ENCODE data around the gene STAG2.

STAG2 gene

DNA sequence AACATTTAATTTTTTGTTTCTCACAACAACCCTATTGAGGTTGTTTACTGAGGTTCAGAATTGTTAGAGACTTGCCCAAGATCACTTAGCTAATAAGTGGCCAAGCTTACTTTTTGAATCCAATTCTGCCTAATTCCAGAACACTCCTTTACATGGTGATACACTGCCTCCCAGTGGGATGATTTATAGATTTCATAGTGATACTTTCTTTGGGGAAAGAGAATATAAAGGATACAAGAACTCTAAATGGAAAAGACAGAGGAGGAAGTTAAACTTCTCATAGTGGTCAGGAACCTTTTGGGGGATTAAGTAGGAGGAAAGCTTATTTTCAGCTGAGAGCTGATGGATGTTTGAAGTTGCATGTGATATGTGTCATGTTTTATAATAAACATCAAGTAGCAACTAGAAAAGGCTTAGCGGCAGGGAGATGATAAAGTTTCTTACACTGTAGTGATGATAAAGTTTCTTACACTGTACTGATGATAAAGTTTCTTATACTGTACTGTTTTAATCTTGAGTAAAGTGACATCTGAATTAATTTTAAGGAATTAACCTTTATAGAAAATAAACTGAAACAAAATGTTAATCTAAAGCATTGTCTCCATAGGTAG is 15.3 kb downstream of the STAG2 start:
- no peak for DNase-seq

DNA sequence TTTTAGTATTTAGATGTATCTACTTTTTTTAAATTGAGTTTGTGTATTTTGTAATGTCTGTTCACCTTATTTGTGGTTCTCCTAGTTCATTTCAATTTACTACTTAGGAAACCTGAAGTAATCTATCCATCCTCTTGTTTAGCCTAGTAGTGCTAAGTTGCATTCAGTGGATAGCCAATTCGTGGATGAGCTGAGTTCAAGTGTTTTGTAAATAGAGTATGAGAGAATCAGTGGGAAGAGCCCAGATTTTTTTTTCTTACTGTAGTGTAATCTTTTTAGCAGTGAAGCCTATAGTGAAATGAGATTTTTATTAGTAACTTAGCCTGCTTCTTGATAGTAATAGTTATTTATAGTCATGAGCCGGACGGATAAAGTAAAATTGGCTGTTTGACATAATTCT is 21.7 kb downstream of the STAG2 start:
- DNase-seq: no peak

DNA sequence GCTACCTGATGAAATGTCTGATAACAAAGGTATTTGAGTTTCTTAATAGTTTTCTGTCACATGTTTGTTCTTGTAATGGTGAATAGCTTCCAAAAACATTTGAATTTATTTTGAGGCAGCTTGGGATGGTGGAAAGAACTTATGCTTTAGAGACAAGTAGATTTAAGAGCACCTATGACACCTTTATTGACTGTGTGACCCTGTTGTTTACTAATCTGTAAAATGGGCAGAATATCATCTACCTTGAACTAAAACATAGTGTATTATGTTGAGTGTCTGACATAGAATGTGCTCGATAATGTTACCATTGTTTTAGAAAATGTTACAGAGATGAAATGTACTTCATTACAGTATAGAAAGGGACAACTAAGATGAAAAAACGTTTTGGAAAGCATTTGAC is 24.9 kb downstream of the STAG2 start:
- DNase-seq: no peak

GRCh38 chrX:123988423-123989111 is 27.1 kb downstream of the STAG2 start:
- no peak for DNase-seq

DNA sequence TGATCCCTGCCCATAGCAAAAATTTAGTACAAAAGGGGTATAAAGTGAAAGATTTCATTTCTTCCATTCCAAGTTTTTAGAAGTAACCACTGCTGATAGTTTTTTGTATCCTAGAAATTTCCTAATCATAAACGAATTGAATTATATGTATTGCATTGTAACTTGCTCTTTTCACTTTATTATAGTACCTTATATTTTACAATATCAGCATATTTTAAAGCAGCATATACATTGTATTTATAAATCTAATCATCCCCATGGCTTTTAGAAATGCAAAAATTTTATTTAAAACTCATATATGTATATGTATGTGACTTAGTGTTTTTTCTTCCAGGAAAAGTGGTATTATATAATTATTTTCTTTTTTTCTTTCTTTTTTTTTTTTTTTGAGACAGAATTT is 27.7 kb downstream of the STAG2 start:
- DNase-seq: no peak

DNA sequence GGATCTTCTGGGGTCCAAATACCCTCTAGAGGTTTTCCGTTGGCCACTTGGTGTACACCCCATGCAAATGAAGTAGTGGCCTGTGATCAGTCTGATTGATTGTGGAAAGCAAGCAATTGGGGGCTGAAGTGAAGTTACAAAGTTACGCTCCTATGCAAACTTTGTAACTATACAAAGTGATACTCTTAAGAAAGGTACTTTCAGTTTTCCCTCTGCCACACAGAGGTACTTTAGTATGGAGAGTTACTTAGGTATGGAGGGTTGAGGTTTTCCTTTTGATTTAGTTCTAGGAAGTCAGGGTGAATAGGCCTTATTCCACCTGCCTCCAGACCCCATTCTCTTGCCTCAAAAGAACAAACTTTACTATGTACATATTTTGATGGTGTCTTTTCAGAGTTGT is 28.7 kb downstream of the STAG2 start:
- no peak for DNase-seq

DNA sequence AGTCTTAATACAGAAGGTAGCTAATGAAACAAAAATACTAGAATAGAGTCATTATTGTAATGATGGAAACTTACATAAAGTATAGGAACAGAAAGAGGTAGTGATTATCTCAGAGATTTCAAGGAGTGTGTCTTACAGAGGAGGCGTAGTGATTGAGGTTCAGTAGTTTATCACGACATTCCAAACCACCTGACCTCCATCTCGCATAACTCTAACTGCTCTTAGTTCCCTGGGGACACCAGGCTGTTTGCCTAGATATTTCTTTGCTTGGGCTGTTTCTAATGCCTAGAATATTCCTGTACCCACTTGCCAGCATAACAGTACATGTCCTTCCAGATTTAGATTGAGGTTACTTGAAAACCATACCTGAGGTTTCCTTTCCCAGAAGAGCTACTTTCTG is 29.1 kb downstream of the STAG2 start:
- DNase-seq: no peak

- DNase-seq: no peak
Observed at GRCh38 chrX:123993326-123993725, 31.8 kb downstream of the STAG2 start.

GRCh38 chrX:123993904-123994635 is 32.6 kb downstream of the STAG2 start:
- no peak for DNase-seq

DNA sequence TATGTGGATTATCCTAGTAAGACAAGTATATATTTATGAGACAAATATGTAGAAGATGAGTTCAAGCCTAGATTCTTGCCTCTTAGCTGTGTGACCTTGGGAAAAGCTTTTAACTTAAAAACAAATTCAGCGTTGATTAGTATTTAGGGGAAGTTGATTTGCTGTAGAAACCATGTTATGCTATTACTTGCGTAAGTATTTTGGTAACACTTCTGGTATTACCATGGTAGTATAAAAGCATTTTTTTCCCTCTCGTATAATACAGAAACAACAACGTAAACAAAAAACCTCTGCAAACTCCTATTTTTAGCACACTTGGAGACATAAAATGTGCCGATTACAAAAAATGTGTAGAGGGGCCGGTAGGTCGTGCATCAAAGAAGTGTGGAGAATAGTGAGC is 33.2 kb downstream of the STAG2 start:
- no peak for DNase-seq

DNA sequence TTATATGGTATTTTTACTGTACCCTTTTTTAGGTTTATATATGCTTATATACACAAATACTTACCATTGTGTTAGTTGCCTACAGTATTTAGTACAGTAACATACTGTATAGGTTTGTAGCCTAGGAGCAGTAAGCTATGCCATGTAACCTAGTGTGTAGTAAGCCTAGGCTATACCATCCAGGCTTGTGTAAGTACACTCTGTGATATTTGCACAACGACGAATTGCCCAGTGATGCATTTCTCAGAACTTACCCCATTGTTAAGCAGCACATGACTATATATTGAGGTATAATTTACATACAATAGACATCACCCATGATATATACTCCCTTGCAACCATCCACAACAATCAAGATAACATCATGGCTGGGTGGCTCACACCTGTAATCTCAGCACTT is 40.1 kb downstream of the STAG2 start:
- no peak for DNase-seq

DNA sequence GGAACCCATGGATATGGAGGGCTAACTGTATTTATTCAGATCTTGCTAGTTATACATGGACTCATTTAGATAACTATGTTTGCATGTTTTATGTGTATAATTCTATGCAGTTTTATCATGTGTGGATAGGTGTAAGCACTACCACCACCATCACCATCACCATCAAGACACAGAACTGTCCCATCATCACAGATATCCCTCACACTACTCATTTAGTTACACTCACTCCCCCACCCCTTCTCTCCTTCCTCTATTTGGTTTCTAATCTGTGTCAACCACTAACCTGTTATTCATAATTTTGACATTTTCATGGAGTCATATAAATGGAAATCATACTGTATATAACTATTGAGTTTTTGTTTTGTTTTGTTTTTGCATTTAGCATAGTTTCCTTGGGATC is 43.7 kb downstream of the STAG2 start:
- DNase-seq: no peak

DNA sequence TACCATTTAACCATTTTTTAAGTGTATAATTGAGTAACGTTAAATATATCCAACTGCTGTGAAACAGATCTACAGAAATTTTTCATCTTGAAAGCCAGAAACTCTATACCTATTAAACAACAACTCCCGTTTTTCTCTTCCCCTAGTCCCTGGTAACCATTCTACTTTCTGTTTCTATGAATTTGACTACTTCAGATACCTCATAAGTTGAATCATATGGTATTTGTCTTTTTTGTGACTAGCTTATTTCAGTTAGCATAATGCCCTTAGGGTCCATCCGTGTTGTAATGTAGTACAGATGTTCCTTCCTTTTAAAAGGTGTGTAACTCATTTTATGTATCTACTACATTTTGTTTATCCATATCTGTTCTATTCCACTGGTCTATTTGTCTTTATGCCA is 48.7 kb downstream of the STAG2 start:
- no peak for DNase-seq

- no peak for DNase-seq
Observed at GRCh38 chrX:124010566-124010965, 49.1 kb downstream of the STAG2 start.

- DNase-seq: no peak
Observed at GRCh38 chrX:124015721-124016120, 54.2 kb downstream of the STAG2 start.

GRCh38 chrX:124016825-124017224 is 55.3 kb downstream of the STAG2 start:
- DNase-seq: no peak

GRCh38 chrX:124018023-124018422 is 56.5 kb downstream of the STAG2 start:
- DNase-seq: no peak

- DNase-seq: no peak
Observed at GRCh38 chrX:124023838-124024238, 62.3 kb downstream of the STAG2 start.

DNA sequence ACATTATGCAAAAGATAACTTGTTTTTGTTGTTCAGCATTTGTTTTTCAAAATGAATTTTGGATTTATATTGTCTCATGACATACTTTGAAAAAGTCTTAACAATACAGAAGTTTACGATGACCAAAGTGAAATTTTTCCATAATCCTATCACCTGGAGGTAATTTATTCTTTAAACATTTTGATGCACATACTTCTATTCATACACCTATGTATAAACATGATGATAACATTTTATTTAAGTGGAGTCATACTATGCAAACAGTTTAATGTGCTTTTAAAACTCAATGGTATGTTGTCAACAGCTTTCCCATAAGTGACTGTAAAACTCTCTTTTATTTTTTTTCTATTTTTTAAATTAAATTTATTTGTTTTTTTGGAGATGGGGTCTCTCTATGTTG is 65.0 kb downstream of the STAG2 start:
- DNase-seq: no peak

DNA sequence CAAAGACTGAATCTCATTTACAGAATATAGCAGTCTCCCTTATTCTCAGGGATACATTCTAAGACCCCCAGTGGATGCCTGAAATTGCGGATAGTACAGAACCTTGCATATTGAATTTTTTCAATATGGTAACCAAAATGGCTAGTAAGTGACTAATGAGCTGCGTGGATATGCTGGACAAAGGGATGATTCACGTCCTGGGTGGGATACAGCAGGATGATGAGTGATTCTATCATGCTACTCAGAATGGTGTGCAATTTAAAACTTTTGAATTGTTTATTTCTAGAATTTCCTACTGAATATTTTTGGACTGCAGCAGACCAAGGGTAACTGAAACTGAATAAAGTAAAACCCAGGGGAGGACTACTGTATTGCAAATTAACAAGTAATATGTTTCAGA is 66.7 kb downstream of the STAG2 start:
- no peak for DNase-seq

DNA sequence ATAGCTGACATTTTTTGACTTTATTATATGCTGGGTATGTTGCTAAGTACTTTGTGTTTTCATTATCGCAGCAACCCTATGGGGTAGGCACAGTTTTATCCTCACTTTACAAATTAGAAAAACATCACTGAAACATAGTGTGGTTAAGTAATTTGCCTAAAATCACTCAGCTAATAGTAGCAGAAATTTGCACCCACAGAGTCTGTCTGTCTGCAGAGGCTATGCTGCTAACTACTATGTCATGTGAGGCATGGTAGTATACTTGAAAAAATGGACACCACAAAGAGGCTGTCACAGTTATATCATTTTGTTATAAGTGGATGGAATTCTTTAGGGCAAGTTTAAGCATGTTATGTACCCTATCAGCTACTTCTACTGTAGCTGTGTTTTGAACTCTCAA is 69.0 kb downstream of the STAG2 start:
- no peak for DNase-seq

DNA sequence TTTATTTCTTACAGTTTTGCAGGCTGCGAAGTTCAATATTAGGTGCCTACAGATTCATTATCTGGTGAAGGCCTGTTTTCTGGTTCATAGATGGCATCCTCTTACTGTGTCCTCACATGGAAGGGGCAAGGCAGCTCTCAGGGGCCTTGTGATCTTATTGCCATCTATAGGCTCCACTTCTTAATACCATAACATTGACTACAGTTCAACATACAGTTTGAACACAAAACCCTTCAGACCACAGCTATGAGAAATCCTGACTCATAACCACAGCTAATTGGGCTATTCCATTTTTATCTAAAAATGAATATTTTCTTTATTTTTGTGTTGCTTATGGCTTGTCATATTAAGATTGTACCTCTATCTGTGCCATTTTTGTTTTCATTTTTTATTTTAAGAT is 72.3 kb downstream of the STAG2 start:
- no peak for DNase-seq

DNA sequence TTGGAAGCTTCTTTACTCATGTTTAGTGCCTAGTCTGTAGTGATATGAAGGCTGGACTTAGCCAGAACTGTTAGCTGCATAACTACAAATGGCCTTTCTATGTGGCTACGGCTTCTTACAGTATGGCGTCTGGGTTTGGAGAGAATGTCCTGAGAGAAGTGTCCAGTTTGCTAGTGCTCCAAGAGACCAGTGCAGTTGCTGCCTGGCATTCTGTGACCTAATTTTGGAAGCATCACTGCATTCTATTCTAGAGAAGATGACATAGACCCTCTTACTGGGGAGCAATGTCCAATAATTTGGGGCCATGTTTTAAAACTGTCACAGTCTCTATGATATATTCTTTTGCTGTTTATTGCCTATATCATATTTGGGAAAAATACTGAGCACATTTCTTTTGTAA is 74.2 kb downstream of the STAG2 start:
- no peak for DNase-seq

- no peak for DNase-seq
Observed at GRCh38 chrX:124042042-124042441, 80.5 kb downstream of the STAG2 start.

DNA sequence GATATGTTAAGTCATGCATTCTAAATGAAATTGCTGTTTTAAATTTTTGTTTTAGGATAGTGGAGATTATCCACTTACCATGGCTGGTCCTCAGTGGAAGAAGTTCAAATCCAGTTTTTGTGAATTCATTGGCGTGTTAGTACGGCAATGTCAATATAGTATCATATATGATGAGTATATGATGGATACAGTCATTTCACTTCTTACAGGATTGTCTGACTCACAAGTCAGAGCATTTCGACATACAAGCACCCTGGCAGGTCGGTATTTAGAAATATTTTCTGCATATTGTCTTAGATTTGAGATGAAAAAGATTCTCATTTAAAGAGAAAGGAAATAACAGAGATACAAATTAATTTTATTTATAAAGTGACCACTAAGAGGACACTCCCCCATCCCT is 83.6 kb downstream of the STAG2 start:
- no peak for DNase-seq

All from cortex of kidney (tissue), 1 donor.